ENCODE data around the gene RSU1. TPM values are rescaled to one million over a fixed set of nuclear protein-coding genes. Genes with fewer than 3 reads are reported as not detected.

Gene RSU1
- total RNA-seq, 1 experiment from 2014 or later: 29.5 TPM

DNA sequence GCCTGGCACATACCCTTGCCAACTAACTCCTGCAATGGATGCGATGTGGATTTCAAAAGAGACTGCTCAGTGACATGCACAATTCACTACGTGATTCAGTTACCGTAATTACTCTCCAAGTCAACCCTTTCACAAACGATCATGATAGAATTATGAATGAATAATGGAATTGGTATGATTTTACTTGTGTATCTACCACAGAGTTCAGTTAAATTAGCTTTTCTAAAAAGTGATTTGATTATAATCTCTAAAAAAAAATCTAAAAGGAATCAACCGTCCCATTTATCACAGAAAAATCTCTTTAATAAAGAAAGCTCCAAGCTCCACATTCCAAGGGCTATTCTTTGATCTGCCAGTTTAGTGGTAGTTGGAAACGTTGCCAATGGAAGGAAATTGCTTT is 30.4 kb upstream of the RSU1 start:
- Histone ChIP-seq H3K9me2 (ENCODE audit: insufficient read depth) (no peaks in the 10 kb centered on the region), H3K4me3 (replicated peaks in 1 of 2; ENCODE audit: low read depth in 1 of 2, low read length in 2 of 2) (no peak overlapping the region), H3K79me2 (ENCODE audit: insufficient read depth, low read length) (no peaks in the 10 kb centered on the region), H3K4me1 (ENCODE audit: control insufficient read depth in 1 of 2, insufficient read depth in 2 of 2, low read length in 2 of 2) (no peaks in the 10 kb centered on the region), H3K27ac (ENCODE audit: low read depth, low read length) (no peak overlapping the region), H2AFZ (ENCODE audit: low read depth, low read length, poor library complexity, severe bottlenecking) (no peak overlapping the region), H3K4me2 (ENCODE audit: low read length) (no peak overlapping the region), H4K20me1 (ENCODE audit: insufficient read depth) (no peaks in the 10 kb centered on the region), H3K36me3 (ENCODE audit: control insufficient read depth in 1 of 2, insufficient read depth in 2 of 2, low read length in 2 of 2) (no peaks in the 10 kb centered on the region), H3K9ac (ENCODE audit: low read length) (no peak overlapping the region), H3K27me3 (ENCODE audit: insufficient read depth, low read length) (no peaks in the 10 kb centered on the region), H3K9me3 (ENCODE audit: control insufficient read depth in 1 of 2, insufficient read depth in 1 of 2, low read depth in 1 of 2, low read length in 2 of 2) (no peaks in the 10 kb centered on the region)
- ChIA-PET RAD21 (ENCODE audit: low non-redundant PET in 1 of 2, low total read pairs in 2 of 2, uncharacterized antibody in 2 of 2, unreplicated experiment in 2 of 2) (no interaction called here), POLR2A (no interaction called here), CTCF (no interaction called here)
- intact Hi-C loops (cut with micrococcal nuclease): loop anchor here (10.0 kb wide), 1 partner anchor 897 kb away; no protein-coding TSS in a partner anchor
- TF ChIP-seq CTCF (IDR thresholded peaks at IDR 0.05 in 2 of 3, conservative IDR thresholded peaks at IDR 0.05 in 1 of 3; ENCODE audit: borderline replicate concordance in 1 of 3, insufficient read depth in 1 of 3, low read depth in 2 of 3, low read length in 2 of 3) (no peak), TCF7L2 (IDR thresholded peaks at IDR 0.05; ENCODE audit: borderline replicate concordance, extremely low read depth, insufficient read depth, insufficient read length) (no peak), POLR2AphosphoS5 (IDR thresholded peaks at IDR 0.05; ENCODE audit: low read depth, low read length) (no peak), SIN3A (IDR thresholded peaks at IDR 0.05; ENCODE audit: low read depth) (no peak), ZFX (IDR thresholded peaks at IDR 0.05) (no peak), CEBPB (IDR thresholded peaks at IDR 0.05; ENCODE audit: low read depth) (no peak), ELF1 (IDR thresholded peaks at IDR 0.05; ENCODE audit: borderline replicate concordance, low read depth) (no peak), MAX (IDR thresholded peaks at IDR 0.05) (no peak), ZNF274 (IDR thresholded peaks at IDR 0.05; ENCODE audit: low read depth, low read length) (no peak), EZH2phosphoT487 (IDR thresholded peaks at IDR 0.05; ENCODE audit: borderline replicate concordance) (no peak), FOSL1 (IDR thresholded peaks at IDR 0.05; ENCODE audit: low read depth) (no peak)
- TF ChIP-seq, protein P1, sequence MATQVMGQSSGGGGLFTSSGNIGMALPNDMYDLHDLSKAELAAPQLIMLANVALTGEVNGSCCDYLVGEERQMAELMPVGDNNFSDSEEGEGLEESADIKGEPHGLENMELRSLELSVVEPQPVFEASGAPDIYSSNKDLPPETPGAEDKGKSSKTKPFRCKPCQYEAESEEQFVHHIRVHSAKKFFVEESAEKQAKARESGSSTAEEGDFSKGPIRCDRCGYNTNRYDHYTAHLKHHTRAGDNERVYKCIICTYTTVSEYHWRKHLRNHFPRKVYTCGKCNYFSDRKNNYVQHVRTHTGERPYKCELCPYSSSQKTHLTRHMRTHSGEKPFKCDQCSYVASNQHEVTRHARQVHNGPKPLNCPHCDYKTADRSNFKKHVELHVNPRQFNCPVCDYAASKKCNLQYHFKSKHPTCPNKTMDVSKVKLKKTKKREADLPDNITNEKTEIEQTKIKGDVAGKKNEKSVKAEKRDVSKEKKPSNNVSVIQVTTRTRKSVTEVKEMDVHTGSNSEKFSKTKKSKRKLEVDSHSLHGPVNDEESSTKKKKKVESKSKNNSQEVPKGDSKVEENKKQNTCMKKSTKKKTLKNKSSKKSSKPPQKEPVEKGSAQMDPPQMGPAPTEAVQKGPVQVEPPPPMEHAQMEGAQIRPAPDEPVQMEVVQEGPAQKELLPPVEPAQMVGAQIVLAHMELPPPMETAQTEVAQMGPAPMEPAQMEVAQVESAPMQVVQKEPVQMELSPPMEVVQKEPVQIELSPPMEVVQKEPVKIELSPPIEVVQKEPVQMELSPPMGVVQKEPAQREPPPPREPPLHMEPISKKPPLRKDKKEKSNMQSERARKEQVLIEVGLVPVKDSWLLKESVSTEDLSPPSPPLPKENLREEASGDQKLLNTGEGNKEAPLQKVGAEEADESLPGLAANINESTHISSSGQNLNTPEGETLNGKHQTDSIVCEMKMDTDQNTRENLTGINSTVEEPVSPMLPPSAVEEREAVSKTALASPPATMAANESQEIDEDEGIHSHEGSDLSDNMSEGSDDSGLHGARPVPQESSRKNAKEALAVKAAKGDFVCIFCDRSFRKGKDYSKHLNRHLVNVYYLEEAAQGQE (IDR thresholded peaks at IDR 0.05; ENCODE audit: low read depth): no peak
- ATAC-seq (no peak), DNase-seq (ENCODE audit: low read depth, low spot score) (no peak)
- no TSS peak for BruUV-seq (replicated peaks)
